Endothelial cell of umbilical vein (primary cell): ENCODE data around the gene VEGFA. TPM values are rescaled to one million over a fixed set of nuclear protein-coding genes. Genes with fewer than 3 reads are reported as not detected.

Experiments
- BruUV-seq: library from RNA; stranded (reverse); fragments of 400-500 nt; replicated peaks from 2 replicates; lab custom pipeline; 2021; lab: Mats Ljungman, UMichigan
- CTCF ChIA-PET: fragments of 300-600, 350-600 bp; sonication (Branson Sonifier 250); formaldehyde crosslinking; loops from one replicate; lab custom pipeline; 2021; ENCODE audit warnings: antibody characterized with exemption, inconsistent platforms; lab: Charles Lee
- POLR2A ChIA-PET: fragments of 300-600, 350-600 bp; sonication (Branson Sonifier 250); formaldehyde crosslinking; loops from one replicate; lab custom pipeline; 2021; ENCODE audit warnings: antibody characterized with exemption, inconsistent platforms; lab: Charles Lee
- DNase-seq: peaks from one replicate; pipeline ENCODE4 v3.0.0-alpha.2; 2011; ENCODE audit warnings: low read depth, low spot score
- FAIRE-seq: peaks from 2 replicates; lab custom pipeline; 2011; peaks lifted over from hg19 to GRCh38; lab: Jason Lieb, UNC
- H2AFZ ChIP-seq: 2 replicates; pipeline ENCODE4 v1.6.0; 2012; ENCODE audit warnings: low read depth, low read length, control low read depth, inconsistent platforms
- H3K27ac ChIP-seq: 2 replicates; pipeline ENCODE4 v1.5.1; 2011; ENCODE audit warnings: low read depth, mild to moderate bottlenecking, control low read depth, low read length, moderate library complexity; ENCODE audit not compliant: insufficient read depth
- H3K27me3 ChIP-seq, 2 experiments: 2 replicates each; pipeline versions ENCODE4 v1.6.0 to v1.6.1; 2011; ENCODE audit warnings: low read length in 2 of 2, mixed read lengths in 1 of 2; ENCODE audit not compliant: control insufficient read depth in 2 of 2, insufficient read depth in 2 of 2
- H3K36me3 ChIP-seq, 2 experiments: 2 replicates in 1 of 2; 3 replicates in 1 of 2; pipeline ENCODE4 v1.5.1; 2011; ENCODE audit warnings: low read length in 2 of 2, mild to moderate bottlenecking in 1 of 2, moderate library complexity in 1 of 2; ENCODE audit not compliant: control insufficient read depth in 2 of 2, insufficient read depth in 2 of 2; ENCODE audit errors: extremely low read depth in 1 of 2
- H3K4me1 ChIP-seq: 3 replicates; pipeline ENCODE4 v1.5.1; 2011; ENCODE audit warnings: mild to moderate bottlenecking, low read length; ENCODE audit not compliant: control insufficient read depth, insufficient read depth; ENCODE audit errors: extremely low read depth
- H3K4me2 ChIP-seq: 2 replicates; pipeline ENCODE4 v1.6.1; 2011; ENCODE audit warnings: low read length, control low read depth, mixed read lengths; ENCODE audit not compliant: insufficient read depth
- H3K4me3 ChIP-seq, 3 experiments: fragments of 200-600 bp in 1 of 3; sonication (generic), shearing (Covaris generic) in 1 of 3; replicated peaks in 1 of 3; 2 replicates each; pipeline ENCODE4 v1.5.1; 2011 to 2016; ENCODE audit warnings: control low read depth in 3 of 3, low read length in 3 of 3, mild to moderate bottlenecking in 2 of 3, inconsistent platforms in 1 of 3, low read depth in 1 of 3, moderate library complexity in 1 of 3; ENCODE audit not compliant: insufficient read depth in 1 of 3
- H3K79me2 ChIP-seq: 2 replicates; pipeline ENCODE4 v1.6.0; 2012; ENCODE audit warnings: low read length, inconsistent platforms; ENCODE audit not compliant: control insufficient read depth, insufficient read depth
- H3K9ac ChIP-seq: replicated peaks from 2 replicates; pipeline ENCODE3; 2011; ENCODE audit warnings: low read length, control low read depth; ENCODE audit not compliant: insufficient read depth; ENCODE audit errors: extremely low read depth
- H3K9me1 ChIP-seq: replicated peaks from 3 replicates; pipeline ENCODE4 v1.6.0; 2011; ENCODE audit warnings: mild to moderate bottlenecking, low read length; ENCODE audit not compliant: control insufficient read depth, insufficient read depth; ENCODE audit errors: extremely low read depth
- H3K9me3 ChIP-seq: replicated peaks from 2 replicates; pipeline ENCODE4 v1.5.1; 2012; ENCODE audit warnings: low read length, inconsistent platforms; ENCODE audit not compliant: control insufficient read depth, insufficient read depth
- H4K20me1 ChIP-seq: replicated peaks from 2 replicates; pipeline ENCODE3; 2011; ENCODE audit warnings: mild to moderate bottlenecking, low read length; ENCODE audit not compliant: control insufficient read depth, insufficient read depth; ENCODE audit errors: extremely low read depth
- EZH2 ChIP-seq: IDR thresholded peaks from 2 replicates; pipeline ENCODE4 v1.6.1; 2012; ENCODE audit warnings: borderline replicate concordance, low read depth, mild to moderate bottlenecking, moderate library complexity, low read length, inconsistent platforms; ENCODE audit not compliant: severe bottlenecking
- FOS ChIP-seq: IDR thresholded peaks from 2 replicates; pipeline ENCODE4 v1.6.1; 2011; ENCODE audit warnings: mild to moderate bottlenecking, low read length, moderate library complexity, borderline replicate concordance; ENCODE audit not compliant: insufficient read depth
- GATA2 ChIP-seq: IDR thresholded peaks from 2 replicates; pipeline ENCODE4 v1.7.0; 2011; ENCODE audit warnings: low read depth, mild to moderate bottlenecking, moderate library complexity, mixed read lengths, low read length; ENCODE audit not compliant: insufficient read length, insufficient read depth
- JUN ChIP-seq: IDR thresholded peaks from 2 replicates; pipeline ENCODE4 v1.6.1; 2011; ENCODE audit warnings: borderline replicate concordance, low read depth; ENCODE audit not compliant: insufficient read length, insufficient read depth
- MYC ChIP-seq: IDR thresholded peaks from one replicate; pipeline ENCODE4 v1.6.1; 2011; ENCODE audit warnings: mild to moderate bottlenecking, low read depth, low read length
- POLR2A ChIP-seq: IDR thresholded peaks from 2 replicates; pipeline ENCODE4 v1.6.1; 2012; ENCODE audit warnings: low read depth, mild to moderate bottlenecking, control low read depth, low read length
- POLR2AphosphoS5 ChIP-seq: IDR thresholded peaks from 2 replicates; pipeline ENCODE4 v1.6.1; 2012; ENCODE audit warnings: low read depth, mild to moderate bottlenecking, control low read depth, low read length, moderate library complexity; ENCODE audit not compliant: insufficient read depth
- dilution Hi-C: fragments of 300-500 bp; cut with MboI; formaldehyde crosslinking; loops from one replicate; pipeline ENCODE4 v1.15.0; 2019; ENCODE audit warnings: low sequenced_read_pairs; ENCODE audit not compliant: extremely low pct_ligation_motif_present
- intact Hi-C: fragments of 100-400 bp; cut with micrococcal nuclease; formaldehyde crosslinking; loops from one replicate; pipeline ENCODE4 v1.10.0; 2022
- polyA plus RNA-seq, 4 experiments: library from polyadenylated mRNA; depleted of rRNA in 3 of 4; stranded (reverse) in 3 of 4; unstranded in 1 of 4; fragments of >200 nt; gene quantifications; 2 replicates each; pipeline versions ENCODE4 v1.2.1 to v1.2.3, GENCODE V29; 2011 to 2012; ENCODE audit warnings: missing spikeins in 1 of 4
- total RNA-seq: library from RNA; stranded (reverse); gene quantifications from 2 replicates; pipeline ENCODE4 v1.2.3, GENCODE V29; 2021
- TF ChIP-seq, protein P1 (sequence below): IDR thresholded peaks from 2 replicates; pipeline ENCODE4 v1.6.1; 2011; ENCODE audit not compliant: insufficient read depth, insufficient read length

Gene VEGFA
- total and polyA plus RNA-seq, 2 donors (not counting 3 experiments of a cell fraction or from before 2014, with no cell fraction given): 18.1 to 19.9 TPM

DNA sequence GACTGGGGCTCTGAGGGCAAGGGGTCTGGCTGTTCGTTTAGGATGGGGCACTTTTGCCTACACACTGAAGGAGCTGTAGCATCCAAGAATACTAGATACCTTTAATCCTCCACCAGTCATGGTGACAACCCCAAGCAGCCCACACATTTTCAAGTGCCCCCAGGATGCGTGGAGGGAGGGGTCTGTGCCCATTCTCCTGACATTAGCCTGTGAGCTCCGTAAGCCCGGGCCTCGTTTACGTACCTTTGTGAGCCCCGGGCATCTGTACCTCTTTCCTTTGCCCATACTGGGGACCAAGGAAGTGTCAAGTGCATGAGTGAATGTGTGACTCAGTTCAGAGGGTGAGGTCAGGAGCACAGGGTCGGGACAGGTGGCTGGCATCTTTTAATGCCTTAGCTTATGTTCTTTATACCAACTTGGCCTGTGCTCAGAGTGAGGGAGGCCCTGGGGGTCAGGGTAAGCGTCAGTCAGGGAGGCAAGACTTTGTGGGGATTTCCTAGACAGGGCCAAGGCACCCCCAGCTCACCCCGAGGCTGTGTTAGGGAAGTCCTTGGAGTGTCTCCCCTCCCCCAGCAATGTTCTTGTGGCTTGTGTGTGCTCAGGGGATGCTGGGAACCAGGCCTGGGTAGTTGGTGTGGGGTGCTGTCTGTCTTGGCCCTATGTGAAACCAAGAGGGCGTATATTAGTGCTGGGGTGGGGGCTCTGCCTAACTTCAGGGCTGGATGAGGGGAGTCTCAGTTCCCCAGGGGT, 12.9 kb downstream of the VEGFA start:
- H3K9me1 ChIP-seq: no peaks in the 10 kb centered on the region
- CTCF ChIA-PET: interaction anchor here (0.6 to 2.5 kb wide), 5 partner anchors 8 to 296 kb away, joined by 3 to 9 read pairs (median 6); partner anchors contain the start of gene VEGFA
- H3K79me2 ChIP-seq: no peaks in the 10 kb centered on the region
- H3K4me2 ChIP-seq: no peak overlapping the region
- POLR2A ChIA-PET: no interaction called here
- no peaks in the 10 kb centered on the region for H4K20me1 ChIP-seq
- BruUV-seq: no TSS peak
- intact Hi-C loops: no loop called here
- H3K36me3 ChIP-seq: peaks cover 3 to 37% of the 10 kb centered on the region in 2 experiments
- dilution Hi-C loops: no loop called here
- no peaks in the 10 kb centered on the region for H3K27me3 ChIP-seq
- no peak for DNase-seq
- no peaks in the 10 kb centered on the region for H3K4me1 ChIP-seq
- H3K27ac ChIP-seq: no peak overlapping the region
- no peak for TF ChIP-seq GATA2
- no peak for TF ChIP-seq JUN
- no peak for TF ChIP-seq FOS
- no peaks in the 10 kb centered on the region for H3K9me3 ChIP-seq
- no peak overlapping the region for H2AFZ ChIP-seq
- H3K4me3 ChIP-seq: no peak overlapping the region
- no peak for FAIRE-seq
- no peak overlapping the region for H3K9ac ChIP-seq

DNA sequence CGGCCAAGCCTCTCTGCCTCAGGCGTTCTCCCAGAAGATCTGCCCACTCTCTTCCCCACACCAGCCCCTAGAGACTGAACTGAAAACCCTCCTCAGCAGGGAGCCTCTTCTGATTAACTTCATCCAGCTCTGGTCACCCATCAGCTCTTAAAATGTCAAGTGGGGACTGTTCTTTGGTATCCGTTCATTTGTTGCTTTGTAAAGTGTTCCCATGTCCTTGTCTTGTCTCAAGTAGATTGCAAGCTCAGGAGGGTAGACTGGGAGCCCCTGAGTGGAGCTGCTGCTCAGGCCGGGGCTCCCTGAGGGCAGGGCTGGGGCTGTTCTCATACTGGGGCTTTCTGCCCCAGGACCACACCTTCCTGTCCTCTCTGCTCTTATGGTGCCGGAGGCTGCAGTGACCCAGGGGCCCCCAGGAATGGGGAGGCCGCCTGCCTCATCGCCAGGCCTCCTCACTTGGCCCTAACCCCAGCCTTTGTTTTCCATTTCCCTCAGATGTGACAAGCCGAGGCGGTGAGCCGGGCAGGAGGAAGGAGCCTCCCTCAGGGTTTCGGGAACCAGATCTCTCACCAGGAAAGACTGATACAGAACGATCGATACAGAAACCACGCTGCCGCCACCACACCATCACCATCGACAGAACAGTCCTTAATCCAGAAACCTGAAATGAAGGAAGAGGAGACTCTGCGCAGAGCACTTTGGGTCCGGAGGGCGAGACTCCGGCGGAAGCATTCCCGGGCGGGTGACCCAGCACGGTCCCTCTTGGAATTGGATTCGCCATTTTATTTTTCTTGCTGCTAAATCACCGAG, 14.2 kb downstream of the VEGFA start:
- no peak overlapping the region for H2AFZ ChIP-seq
- H3K79me2 ChIP-seq: no peaks in the 10 kb centered on the region
- no TSS peak for BruUV-seq
- no peaks in the 10 kb centered on the region for H3K9me1 ChIP-seq
- no peaks in the 10 kb centered on the region for H4K20me1 ChIP-seq
- TF ChIP-seq GATA2: no peak
- no peak for TF ChIP-seq POLR2A
- TF ChIP-seq FOS: no peak
- TF ChIP-seq, protein P1, sequence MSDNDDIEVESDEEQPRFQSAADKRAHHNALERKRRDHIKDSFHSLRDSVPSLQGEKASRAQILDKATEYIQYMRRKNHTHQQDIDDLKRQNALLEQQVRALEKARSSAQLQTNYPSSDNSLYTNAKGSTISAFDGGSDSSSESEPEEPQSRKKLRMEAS: no peak
- no peak for TF ChIP-seq EZH2
- no peak for TF ChIP-seq JUN
- TF ChIP-seq MYC: no peak
- no peak for TF ChIP-seq POLR2AphosphoS5
- FAIRE-seq (no peak), DNase-seq (no peak)
- dilution Hi-C loops: no loop called here
- no peaks in the 10 kb centered on the region for H3K9me3 ChIP-seq
- no peak overlapping the region for H3K9ac ChIP-seq
- ChIA-PET POLR2A (no interaction called here), CTCF (interaction anchor here (0.5 to 2.5 kb wide), 4 partner anchors 10 to 295 kb away, joined by 4 to 9 read pairs (median 7); no protein-coding TSS in a partner anchor)
- H3K4me1 ChIP-seq: no peaks in the 10 kb centered on the region
- H3K36me3 ChIP-seq: peaks cover 0 to 26% of the 10 kb centered on the region in 2 experiments
- no peak overlapping the region for H3K4me2 ChIP-seq
- intact Hi-C loops: no loop called here
- no peak overlapping the region for H3K4me3 ChIP-seq
- H3K27me3 ChIP-seq: no peaks in the 10 kb centered on the region
- no peak overlapping the region for H3K27ac ChIP-seq
